Daoy (cell line): Measurements from ENCODE around the gene EML6. TPM values are rescaled to one million over a fixed set of nuclear protein-coding genes. Genes with fewer than 3 reads are reported as not detected.

Experiments used
- DNase-seq: peaks from one replicate; pipeline ENCODE4 v3.0.0-alpha.2; 2015; ENCODE audit warnings: low read depth
- total RNA-seq: library from RNA; depleted of rRNA; stranded (reverse); fragments of >200 nt; shearing (Covaris generic); gene quantifications from 2 replicates; pipeline ENCODE4 v1.2.3, GENCODE V29; 2014

Gene EML6
- total RNA-seq, 1 experiment from 2014 or later: 1.0 TPM

DNA sequence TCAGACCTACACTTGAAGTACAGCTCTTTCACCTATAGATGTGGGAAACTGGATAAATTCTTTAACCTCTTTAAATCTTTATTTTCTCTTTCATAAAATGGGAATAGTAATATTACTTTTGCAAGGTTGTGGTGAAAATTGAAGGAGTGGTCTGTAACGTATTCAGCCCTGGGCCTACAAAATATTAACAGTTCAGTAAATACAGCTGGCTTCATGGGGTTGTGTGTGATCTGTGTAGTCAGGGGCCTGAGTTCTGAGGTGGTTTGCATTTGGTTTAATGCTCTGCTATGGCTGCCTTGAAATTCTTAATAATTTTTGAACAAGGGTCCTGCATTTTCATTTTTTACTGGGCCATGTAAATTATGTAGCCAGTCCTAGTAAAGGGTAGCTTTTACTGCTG, 16.8 kb upstream of the EML6 start:
- DNase-seq: no peak

DNA sequence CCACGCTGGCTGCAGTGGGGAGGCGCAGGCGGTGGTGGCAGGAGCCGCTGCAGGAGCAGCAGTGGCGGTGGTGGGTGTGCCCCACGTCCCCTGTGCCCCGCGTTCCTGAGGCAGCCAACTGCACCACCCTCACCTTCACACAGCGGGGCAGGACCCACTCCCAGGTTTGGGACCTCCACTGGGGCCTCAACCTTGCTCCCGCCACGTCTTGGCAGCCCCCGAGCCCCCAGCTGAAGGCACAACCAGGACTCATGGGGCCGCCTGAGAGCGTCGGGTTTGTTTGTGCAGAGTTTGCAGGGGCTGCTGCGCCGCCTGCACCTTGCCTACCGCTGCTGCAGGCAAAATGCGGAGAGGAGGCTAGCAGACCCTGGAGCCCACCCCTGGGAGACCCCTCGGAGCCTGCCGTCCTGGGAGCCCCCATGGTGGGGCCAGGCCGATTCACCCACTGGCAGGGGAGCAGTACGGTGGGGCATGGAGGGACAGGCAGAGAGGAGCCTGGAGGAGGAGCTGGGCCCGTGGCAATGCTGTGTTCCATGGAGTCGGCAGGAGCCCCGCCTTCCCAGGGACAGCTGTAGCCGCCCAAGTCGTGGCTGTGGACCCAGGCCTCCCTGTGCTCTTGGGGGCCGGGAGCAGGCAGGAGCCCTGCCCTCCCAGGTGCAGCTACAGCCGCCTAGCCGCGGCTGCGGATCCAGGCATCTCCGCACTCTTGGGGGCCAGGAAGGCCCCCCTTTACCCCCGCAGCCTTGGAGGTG, 14.7 kb upstream of the EML6 start:
- DNase-seq: no peak

DNA sequence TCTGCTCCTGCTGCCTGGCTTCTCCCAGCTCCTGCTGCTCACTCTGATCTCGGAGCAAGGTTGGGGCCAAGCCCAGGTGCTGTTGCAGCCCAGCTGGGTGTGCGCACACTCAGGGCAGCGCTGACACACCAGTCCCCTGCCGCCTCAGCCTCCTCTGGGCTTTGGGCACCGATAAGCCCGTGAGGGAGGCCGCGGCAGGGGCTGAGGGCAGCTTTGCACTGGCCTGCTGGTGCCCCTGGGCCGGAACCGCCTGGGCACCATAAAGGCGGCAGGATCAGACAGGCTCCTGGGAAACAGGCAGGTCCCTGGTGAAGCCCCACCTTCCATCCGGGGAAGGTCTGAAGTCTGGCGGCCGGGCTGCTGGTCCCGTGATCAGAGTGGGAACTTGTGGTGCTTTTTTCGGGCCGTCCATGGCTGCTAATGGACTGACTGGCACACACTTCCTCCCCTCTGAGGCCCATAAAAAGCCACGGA, 14.1 kb upstream of the EML6 start:
- no peak for DNase-seq

DNA sequence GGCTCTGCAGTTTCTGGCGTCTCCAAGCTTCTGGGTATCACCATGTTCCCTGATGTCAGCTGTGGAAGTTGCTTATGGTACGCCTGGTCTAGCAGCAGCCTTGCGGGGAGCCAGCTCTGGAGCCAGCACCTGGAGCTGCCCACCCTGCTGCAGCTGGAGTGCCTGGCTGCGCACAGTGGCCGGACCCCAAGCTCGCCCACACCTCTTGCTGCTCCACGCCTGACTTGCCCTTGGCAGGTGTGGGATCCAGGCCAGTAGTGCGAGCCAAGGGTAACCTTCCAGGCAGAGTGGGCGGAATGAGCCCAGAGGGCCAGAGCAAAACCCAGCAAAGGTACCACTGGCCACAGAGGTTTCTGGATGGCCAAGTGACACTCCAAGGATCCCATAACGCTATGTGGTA, 13.2 kb upstream of the EML6 start:
- DNase-seq: no peak

DNA sequence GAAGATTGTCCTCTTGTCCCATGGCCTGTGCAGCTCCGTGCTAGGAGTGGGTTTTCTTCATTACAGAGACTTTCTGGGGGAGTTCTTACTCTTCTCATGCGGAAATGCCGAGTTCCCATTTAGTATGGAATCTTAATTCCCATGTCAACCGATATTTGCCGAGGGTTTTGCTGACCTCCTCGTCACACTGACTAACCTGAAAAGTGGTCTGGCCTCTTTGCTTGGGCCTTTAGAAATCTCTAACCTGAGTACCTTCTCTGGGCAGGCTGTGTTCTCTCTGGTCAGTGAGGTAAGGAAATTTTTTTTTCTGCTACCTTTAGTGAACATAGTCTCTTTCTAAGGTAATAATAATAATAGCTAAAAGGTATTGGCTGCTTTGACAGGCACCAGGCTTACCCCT, 10.9 kb upstream of the EML6 start:
- no peak for DNase-seq

DNA sequence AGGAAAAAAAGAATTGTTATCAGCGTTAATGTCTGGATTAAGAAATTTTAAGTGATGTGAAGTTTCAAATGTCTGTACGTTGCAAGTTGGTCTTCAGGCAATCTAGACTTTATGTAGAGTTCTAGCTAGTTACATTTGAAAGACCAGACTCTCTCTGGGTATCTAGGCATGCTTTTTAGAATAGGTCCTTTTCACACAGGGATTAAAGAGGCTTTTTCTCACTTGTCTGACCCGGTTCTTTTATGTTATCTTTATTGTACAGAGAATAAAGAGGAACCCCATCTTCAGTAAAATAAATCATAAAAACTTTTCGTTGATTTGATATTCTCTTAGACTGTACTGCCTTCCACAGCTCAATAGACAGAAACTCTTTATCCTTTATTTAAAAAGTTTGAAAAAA, 8.5 kb upstream of the EML6 start:
- no peak for DNase-seq

DNA sequence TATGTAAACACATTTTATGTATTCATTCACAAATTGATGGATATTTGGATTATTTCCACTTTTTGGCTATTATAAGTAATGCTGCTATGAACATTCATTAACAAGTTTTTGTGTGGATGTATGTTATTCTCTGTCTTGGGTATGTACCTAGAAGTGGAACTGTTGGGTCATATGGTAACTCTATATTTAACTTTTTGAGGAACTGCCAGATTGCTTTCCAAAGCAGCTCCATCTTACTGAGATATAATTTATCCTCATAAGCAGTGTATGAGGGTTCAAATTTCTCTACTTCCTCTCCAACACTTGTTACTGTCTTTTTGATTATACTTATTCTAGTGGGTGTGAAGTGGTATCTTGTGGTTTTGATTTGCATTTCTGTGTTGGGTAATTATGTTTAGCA, 7.1 kb upstream of the EML6 start:
- no peak for DNase-seq

DNA sequence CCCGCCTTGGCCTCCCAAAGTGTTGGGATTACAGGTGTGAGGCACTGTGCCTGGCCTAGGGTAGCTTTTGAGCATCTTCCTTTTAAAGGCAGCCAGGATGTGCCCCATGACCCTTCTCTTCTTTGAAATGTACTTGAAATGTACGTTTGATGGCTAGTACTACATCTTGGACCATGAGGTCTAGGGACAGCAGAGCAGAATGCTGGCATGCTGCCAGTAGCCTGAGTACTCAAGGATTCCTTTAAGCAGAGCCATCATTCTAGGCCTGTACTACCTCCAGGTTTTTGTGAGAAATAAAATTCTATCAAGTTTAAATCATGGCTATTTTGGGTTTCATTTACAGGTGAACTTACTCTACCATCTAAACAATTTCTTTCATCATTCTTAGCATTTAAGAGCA, 2.9 kb upstream of the EML6 start:
- DNase-seq: no peak

DNA sequence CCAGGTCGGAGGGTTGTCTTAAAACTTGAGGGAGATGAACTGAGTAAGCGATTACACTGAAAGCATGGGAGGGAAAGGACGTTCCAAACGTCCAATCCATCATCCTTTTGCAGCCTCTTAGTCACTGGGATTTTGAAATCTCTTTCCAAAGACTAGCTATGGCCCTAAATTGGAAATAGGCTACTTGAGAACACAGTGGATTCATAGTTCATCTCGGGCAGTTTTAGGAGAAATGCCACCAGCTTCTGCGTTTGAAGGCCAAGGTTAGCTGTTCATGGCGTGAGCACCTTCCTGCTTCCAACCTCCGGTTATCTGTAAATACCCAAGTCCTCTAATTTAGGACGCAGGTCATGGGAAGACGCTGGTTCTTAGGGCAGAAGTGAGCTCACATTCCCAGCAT, 821 bp upstream of the EML6 start:
- peak; percentile 40 for DNase-seq

DNA sequence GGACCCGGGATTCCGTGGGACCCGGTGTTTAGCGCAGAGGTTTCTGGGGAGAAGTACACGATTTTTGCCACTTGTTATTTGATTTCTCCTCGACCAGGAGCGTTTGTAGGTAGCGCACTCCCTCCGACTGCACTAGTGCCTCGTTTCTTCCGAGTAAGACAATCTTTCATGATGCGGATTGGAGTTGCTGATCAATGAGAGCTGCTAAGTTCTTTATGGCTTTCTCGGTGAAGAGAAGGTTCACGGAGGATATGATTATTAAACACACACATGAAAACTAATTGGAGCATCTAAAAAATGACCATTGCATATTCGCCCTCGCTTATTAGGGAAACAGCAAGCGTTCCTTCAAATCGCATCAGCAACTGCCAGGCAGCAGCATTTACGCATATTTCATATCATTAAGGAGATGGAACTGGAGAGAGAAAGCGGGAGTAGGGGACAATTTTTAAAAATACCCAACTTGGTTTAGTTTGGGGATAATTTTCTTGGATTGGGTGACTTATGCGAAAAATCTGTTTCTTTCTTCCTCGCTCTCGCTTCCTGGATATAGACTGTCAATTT, 616 bp downstream of the EML6 start:
- peak; percentile 33 for DNase-seq

DNA sequence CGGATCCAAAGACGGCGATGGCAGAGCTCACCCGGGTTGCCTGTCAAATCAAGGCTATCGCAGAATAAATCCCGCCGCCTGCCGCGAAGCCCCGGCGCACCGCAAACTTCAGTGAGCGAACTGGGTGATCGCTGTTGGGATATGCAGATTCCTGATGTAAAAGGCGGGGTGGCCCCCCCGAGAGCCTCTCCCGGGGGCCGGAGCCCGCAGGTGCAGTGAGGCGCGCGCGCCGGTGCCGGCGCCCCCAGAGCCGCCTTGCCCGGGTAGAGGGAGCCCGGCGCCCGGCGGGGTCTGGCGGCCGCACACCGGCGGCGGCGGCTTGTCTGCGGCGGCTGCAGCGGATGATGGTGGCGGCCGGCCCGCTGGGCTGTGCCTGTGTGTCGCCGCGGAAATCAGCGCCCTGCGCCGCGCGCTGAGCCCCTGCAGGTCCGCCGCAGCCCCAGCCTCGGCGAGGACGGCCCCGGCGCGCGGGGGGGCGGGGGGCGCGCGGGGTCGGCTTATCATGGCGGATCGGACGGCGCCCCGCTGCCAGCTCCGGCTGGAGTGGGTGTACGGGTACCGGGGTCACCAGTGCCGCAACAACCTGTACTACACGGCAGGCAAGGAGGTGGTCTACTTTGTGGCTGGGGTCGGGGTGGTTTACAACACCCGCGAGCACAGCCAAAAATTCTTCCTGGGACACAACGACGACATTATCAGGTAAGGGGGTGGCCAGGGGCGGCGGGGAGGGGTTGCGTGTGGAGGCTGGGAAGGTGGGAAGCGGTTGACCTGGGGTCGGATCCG, 1.3 kb downstream of the EML6 start:
- DNase-seq: peak; percentile 25

DNA sequence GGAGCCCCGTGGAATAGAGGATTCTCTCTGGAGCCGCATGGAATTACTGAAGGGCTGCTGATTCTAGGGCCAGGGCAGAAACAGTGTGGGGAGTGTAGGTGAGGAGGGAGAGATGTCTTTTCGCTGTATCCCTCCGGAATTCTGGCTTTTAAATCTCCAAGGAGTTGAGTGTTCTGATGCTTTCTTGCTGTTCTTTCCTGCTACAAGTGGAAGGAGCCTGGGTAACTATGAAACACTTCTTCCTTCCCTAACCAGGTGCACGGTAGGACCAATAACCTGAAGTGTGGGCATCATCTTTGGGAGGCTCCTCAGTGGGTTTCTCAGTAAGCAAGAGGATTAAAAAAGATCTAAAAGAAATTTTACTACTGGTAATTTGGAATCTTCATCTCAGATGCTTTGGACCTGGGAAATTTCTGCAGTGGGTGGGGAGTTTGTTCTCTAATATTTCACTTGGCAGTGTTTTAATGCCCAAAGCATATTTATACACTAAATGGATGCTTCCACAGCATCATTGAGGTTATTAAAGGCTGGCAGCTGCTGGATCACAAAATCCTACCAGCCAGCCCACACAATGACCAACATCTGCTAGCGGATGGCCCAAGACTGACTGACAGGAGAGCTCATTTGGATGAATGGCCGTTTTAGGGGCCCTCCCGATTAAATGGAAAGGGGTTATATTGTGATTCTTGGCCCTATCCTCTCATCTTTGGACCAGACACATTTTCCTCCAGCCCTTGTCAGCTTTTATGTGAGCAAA, 2.1 kb downstream of the EML6 start:
- no peak for DNase-seq

DNA sequence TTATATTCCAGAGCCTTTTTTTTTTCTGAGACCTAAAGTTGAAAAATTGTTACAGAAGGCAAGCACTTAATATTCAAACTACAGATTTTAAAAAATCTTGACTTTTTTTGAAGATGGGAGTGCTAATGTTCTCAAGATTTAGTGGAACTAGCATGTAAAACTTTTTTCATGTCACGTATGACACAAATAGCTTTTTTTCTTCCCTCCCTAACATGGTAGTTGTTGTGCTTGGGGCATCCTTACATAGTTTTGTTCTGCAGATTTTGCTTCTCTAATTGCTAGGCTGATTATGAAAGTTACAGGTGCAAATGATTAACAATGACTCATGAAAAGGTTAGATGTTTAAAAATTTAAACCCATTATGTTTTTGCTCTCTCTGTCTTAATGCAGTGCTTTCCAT, 3.0 kb downstream of the EML6 start:
- no peak for DNase-seq

DNA sequence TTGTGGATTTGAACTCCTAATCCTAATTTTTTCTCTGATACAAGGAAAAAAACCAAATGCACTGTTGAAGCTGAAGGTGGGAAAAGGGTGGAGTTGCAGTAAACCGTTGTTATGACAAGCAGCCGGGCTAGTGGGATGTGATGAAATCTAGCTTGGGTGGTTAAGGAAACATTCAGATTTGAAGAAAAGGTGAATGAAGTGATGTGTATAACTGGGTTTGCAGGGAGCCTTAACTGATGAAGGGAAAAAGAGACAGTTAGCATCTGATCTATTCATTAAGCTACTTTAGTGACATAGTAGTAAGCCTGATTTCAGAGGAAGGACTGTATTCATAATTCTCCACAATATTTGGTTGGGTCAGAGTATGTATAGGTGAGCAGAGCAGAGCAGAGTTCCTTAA, 3.5 kb downstream of the EML6 start:
- no peak for DNase-seq

DNA sequence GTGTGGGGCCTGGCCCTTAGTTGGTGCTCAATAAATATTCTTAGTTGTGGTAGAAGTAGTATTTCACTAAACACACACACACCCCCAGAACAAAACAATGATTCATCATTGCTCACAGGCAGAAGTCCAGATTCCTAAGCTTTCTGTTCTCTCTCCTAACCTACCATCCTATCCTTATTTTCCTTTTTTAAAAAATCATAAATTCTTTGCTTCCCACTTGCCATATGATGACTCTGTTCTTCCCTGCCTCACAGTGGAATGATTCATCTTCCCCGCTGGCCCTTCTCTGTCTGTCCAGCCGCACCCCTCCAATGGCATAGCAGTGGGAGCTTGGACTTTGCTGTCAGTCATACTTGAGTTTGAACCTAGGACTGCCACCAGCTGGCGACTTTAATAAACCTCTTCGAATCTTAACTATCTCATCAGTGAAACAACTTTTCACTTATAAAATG, 5.2 kb downstream of the EML6 start:
- DNase-seq: peak; percentile 83

DNA sequence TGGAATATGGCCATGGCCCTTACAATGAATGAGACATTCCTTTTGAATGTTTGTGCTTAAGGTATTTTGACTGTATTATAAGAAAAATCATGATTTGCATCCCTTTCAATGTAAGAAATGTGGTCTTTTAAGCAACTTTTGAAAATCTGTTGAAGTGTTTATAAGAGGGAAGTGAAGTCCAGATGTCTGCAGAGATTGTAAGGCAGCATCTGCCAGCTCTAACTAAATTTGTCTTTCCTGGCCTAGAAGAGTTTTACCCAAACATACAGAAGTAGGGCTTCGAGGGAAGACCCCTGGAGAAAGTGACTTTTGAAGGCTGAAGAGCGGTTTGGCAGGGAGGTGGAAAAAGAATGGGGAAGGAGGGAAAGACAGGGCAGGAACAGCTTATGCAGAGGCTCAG, 12.2 kb downstream of the EML6 start:
- no peak for DNase-seq

DNA sequence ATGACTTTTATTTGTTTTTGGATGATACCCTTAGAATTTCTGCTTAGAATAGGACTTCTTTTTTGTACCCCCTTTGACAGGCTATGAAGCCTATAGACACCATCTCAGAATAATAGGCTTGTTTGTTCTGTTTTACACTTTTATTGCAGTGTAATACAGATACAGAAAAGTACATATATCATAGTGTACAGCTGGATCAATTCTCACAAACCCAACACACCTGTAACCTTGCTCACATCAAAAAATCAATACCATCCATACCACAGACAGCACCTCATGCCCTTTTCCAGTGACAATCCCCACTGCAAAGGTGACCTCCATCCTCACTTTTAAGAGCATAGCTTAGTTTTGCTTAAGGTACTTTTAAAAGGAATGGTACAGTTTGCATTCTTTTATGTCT, 14.8 kb downstream of the EML6 start:
- no peak for DNase-seq

DNA sequence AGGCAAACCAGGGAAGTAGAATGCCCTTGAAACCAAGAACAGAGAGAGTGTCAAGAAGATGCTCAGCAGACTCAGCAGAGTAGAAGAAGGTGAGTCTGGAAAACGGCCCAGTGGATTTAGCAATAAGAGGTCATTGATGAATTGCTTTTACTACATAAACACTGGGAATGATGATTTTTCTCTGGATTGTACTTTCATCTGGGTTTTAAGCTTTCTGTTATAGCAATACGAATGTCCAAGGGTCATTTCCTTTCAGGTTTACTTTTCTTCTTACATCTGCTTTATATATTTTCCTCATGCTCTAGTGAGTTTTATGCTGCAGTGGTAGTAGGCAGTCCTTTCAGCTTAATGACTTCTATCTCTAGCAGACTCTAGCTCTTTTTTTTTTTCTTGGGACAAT, 16.9 kb downstream of the EML6 start:
- DNase-seq: no peak

DNA sequence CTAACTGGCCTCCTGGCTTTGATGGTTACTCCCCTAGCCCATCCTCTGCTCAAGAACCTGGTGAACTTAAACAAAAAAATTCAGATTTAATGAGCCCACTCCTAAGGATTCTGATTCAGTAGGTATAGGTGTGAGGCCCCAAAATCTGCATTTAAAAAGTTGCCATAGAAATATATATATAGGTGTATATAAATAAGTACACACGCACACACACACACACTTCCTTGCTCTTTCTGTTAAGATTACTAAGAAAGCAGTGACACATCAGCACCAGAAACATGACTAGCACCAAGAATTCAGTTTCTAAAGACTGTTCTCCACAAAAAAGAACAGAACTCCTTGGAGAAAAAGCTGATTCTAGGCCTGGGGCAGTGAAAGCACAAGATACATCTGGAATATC, 17.8 kb downstream of the EML6 start:
- no peak for DNase-seq

DNA sequence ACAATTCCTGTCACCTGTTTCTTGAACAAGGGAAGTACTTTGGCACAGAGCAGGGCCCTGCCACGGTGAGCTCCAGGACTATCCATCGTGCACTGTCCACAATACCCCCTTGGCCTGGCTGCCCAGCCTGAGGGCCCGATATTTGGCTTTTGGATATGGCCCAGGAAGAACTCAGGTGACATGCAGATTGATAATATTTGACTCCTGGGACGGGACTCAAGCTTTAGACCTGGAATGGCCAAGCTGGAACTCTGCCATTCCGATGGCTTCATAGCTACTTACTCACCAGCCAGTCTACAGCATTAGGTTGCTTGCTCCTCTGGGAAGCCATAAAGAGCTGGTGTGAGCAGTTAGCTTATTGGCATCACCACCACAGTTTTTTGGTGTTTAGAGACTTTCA, 26.6 kb downstream of the EML6 start:
- no peak for DNase-seq

DNA sequence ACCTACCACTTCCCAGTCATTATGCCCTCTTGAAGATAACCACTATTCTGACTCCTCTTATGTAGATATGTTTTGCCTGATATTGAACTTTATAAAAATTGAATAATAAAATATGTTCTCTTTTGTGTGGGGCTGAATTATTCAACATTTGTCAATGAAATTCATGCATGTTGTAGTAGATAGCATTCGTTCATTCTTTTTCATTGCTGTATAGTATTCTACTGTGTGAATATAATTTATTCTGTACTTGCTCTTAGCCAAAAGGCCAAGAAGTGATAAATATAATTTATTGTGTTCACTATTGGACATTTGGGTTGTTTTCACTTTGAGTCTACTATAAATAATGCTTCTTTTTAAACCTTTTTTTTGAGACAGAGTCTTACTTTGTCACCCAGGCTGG, 29.0 kb downstream of the EML6 start:
- DNase-seq: no peak

DNA sequence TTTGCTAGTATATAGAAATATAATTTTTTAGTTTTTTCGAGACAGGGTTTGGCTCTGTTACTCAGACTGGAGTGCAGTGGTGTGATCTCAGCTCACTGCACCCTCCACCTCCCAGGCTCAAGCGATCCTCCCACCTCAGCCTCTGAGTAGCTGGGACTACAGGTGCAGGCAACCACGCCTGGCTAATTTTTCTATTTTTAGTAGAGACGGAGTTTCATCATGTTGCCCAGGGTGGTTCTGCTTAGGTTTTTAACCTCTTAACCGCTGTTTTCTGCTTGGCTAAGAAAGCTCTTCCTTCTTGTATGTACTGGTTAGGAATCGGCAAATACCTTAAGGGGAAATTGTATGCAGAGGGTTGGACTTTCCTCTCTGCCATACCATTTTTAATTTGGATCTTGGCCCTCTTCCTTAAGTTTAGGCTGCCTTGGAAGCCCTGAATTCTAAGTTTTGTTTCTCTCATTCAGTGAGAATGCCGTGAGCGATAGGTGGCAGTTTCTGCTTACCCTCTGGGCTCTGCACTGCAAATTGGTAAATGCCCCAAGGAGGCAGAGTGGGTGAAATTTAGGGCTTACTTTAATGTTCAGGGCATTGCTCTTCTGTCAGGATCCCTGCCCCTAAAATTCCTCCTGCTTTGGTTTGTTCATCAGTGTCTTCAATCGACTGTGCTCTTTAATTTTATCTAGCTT, 32.3 kb downstream of the EML6 start:
- DNase-seq: no peak
